ENCODE data around the gene MYCN.

MYCN gene

DNA sequence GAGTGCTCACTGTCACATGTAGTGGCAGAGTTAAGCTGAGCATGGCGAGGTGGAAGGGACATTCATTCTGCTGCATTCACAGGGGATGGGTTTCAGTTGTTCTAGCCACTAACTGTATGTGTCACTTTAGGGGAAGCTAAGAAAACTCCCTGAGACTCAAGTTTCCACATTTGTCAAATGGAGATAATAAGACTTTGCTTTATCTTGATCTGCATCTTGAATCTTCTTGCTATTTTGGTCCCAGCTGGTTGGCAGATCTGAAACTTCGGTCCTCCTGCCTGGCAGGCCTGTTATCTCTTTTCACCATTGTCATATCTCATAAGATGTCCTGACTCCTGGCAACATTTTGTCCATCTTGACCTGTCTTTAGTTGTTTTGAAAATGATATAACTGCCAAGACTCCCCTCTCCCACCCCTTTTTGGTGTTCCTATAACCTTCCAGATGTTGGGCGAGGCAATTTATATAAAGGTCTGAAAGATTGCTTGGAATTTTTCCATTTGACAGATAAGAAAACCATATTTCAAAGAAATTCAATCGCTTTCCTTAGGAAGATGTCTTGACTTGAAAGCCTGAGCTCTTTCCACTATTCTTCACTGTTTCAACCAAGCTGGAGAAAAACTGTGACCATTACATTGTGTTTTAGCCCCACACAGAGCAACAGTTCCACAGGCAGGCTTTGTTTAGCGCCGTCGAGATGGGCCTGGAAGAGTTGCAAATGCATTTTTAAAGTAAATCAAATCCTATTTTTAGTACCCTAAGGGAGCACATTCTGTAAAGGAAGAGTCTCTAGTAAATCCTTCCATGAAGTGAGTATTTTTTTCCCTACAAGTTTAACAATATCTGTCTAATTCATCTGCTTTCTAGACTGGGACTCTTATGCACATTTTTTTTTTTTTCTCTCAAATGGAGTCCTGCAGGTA, 33.4 kb downstream of the MYCN start:
- in situ Hi-C loops (cut with HindIII; ENCODE audit: low sequenced_read_pairs): no loop called here
- H3K4me3 ChIP-seq (ENCODE audit: low read depth, low read length): no peak overlapping the region
- TF ChIP-seq, protein P1, sequence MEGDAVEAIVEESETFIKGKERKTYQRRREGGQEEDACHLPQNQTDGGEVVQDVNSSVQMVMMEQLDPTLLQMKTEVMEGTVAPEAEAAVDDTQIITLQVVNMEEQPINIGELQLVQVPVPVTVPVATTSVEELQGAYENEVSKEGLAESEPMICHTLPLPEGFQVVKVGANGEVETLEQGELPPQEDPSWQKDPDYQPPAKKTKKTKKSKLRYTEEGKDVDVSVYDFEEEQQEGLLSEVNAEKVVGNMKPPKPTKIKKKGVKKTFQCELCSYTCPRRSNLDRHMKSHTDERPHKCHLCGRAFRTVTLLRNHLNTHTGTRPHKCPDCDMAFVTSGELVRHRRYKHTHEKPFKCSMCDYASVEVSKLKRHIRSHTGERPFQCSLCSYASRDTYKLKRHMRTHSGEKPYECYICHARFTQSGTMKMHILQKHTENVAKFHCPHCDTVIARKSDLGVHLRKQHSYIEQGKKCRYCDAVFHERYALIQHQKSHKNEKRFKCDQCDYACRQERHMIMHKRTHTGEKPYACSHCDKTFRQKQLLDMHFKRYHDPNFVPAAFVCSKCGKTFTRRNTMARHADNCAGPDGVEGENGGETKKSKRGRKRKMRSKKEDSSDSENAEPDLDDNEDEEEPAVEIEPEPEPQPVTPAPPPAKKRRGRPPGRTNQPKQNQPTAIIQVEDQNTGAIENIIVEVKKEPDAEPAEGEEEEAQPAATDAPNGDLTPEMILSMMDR (IDR thresholded peaks at IDR 0.05; ENCODE audit: low read depth, low read length): no peak
- no peak for DNase-seq (ENCODE audit: low read depth, low spot score)

DNA sequence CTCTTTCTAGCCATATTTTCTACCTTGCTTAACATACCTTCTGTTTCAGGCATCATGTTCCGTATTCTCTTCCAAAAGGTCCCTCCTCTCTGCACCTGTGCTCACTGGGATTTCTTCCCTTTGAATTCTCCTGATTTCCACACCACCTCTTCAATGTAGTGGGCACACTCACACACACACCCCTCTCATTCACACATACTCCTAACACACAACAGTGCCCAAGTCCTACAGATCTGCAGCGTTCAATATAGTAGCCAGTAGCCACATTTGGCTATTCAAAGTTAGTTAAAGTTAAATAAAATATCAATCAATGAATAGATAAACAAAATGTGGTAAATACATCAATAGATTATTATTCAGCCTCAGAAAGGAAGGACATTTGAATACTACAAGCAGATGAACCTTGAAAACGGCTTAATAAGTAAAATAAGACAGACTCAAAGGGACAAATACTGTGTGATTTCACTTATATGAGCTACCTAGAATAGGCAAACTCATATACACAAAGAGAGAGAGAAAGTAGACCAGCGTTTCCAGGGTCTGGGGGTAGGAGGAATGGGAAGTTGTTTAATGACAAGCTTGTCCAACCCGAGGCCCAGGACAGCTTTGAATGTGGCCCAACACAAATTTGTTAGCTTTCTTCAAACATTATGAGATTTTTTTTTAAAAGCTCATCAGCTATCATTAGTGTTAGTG, 34.4 kb downstream of the MYCN start:
- in situ Hi-C loops (cut with HindIII; ENCODE audit: low sequenced_read_pairs): no loop called here
- H3K4me3 ChIP-seq (ENCODE audit: low read depth, low read length): no peak overlapping the region
- DNase-seq (ENCODE audit: low read depth, low spot score): no peak
- TF ChIP-seq, protein P1 (IDR thresholded peaks at IDR 0.05; ENCODE audit: low read depth, low read length): no peak

DNA sequence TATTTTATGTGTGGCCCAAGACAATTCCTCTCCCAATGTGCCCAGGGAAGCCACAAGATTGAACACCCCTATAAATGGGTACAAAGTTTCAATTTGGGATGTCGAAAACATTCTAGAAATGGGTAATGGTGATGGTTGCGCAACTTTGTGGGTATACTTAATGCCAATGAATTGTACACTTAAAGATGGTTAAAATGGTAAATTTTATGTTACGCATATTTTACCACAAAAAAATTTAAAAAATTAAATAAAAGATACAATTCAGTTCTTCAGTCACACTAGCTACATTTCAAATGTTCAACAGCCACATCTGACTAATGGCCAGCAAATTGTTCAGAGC, 34.9 kb downstream of the MYCN start:
- H3K4me3 ChIP-seq (ENCODE audit: low read depth, low read length): no peak overlapping the region
- no peak for DNase-seq (ENCODE audit: low read depth, low spot score)
- in situ Hi-C loops (cut with HindIII; ENCODE audit: low sequenced_read_pairs): no loop called here
- TF ChIP-seq, protein P1 (IDR thresholded peaks at IDR 0.05; ENCODE audit: low read depth, low read length): no peak

DNA sequence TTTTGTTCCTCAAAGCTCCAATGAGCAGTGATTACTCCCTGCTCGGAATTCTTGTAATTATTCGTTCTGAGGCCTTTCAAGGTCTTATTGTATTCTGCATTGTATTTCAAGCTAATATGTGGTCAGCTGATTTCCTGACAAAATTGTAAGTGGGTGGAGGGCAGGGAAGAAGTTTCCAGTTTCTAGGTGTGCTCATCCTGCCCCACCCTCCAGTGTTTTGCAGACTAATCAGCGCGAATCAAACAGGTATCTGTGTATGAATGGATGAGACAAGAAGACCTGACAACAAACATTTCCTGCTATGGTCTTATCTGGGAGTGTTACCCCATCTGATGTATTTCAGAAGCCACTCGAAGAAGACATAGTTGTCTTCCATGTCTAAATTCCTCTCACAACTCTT, 35.3 kb downstream of the MYCN start:
- in situ Hi-C loops (cut with HindIII; ENCODE audit: low sequenced_read_pairs): no loop called here
- no peak overlapping the region for H3K4me3 ChIP-seq (ENCODE audit: low read depth, low read length)
- no peak for DNase-seq (ENCODE audit: low read depth, low spot score)
- TF ChIP-seq, protein P1 (IDR thresholded peaks at IDR 0.05; ENCODE audit: low read depth, low read length): no peak

DNA sequence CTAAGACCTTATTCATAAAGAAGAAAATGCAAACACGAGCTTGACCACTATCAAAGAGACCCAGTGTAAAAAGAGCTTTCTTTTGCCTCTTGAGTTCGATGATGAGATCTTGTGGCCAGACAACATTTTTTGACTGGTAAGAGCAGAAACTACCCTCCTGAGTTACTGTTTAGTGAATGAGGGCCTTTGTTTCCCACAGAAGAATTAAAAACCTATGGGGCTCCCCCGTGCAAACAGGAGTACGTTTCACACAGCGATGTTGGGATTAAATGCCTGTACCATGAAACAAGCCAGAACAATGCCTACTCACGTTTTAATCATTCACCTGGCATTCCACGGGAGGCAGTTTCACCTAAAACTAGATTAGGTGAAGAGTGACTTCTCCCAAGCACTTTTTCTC, 36.0 kb downstream of the MYCN start:
- in situ Hi-C loops (cut with HindIII; ENCODE audit: low sequenced_read_pairs): no loop called here
- H3K4me3 ChIP-seq (ENCODE audit: low read depth, low read length): no peak overlapping the region
- no peak for DNase-seq (ENCODE audit: low read depth, low spot score)
- TF ChIP-seq, protein P1 (IDR thresholded peaks at IDR 0.05; ENCODE audit: low read depth, low read length): no peak

DNA sequence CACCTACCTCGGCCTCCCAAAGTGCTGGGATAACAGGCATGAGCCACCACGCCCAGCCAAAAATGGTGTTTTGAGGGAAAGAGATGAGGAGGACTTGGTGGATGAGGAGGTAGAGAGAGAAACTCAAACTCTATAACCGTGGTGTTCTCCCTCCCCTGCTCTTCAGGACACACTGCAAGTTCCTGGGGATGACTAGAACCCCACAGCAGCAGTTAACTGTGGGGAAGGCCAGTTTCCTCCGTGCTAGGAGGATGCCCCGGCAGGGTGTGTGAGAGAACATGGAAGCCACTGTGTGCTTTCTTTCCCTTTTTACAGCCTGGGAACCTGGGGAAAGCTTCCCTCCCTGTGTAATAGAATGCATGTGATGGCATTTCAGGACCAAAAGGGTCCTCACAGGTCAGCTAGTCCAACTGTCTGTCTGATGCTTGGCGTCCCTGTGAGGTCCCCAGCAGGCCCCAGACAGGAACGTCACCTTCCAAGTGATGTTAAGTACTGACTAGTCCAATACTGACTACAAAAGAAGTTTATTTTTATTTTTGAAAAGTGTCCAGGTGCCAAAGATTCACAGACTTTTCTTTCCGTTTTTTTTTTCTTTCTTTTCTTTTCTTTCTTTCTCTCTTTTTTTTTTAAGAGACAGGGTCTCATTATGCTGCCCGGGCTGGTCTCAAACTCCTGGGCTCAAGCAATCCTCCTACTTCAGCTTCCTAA, 38.9 kb downstream of the MYCN start:
- in situ Hi-C loops (cut with HindIII; ENCODE audit: low sequenced_read_pairs): no loop called here

More for the DNA sequence above, 38.9 kb downstream of the MYCN start:
- TF ChIP-seq, protein P1 (IDR thresholded peaks at IDR 0.05; ENCODE audit: low read depth, low read length): no peak
- H3K4me3 ChIP-seq (ENCODE audit: low read depth, low read length): no peak overlapping the region
- DNase-seq (ENCODE audit: low read depth, low spot score): no peak
